PC-3 (cell line): ENCODE data around the gene PTPA.

Experiments
- EZH2phosphoT487 ChIP-seq: fragments of 300-600 bp; sonication (generic); IDR thresholded peaks from 2 replicates; pipeline ENCODE4 v1.6.1; 2018; ENCODE audit warnings: mild to moderate bottlenecking, antibody characterized with exemption, low read length, borderline replicate concordance
- TF ChIP-seq, protein P1 (sequence below): fragments of 300-600 bp; sonication (generic); conservative IDR thresholded peaks from 2 replicates; pipeline ENCODE4 v1.5.1; 2017; ENCODE audit warnings: antibody characterized with exemption, low read depth, mild to moderate bottlenecking, low read length

DNA sequence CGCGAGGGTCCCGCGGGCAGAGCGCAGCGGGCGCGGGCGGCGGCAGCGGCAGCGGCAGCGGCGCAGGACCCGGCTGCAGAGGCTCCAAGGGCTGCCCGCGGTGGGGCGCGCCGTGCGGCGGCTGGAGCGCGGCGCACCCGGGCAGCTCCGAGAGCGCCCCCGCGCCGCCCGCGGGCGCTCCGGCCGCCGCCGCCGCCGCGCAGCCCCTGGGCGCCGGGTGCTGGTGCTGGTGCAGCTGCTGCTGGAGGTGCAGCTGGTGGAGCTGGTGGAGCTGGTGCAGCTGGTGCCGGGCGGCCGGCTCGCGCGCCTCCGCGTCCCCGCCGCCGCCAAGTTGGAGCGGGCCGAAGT, 66.2 kb downstream of the PTPA start:
- TF ChIP-seq, protein P1, sequence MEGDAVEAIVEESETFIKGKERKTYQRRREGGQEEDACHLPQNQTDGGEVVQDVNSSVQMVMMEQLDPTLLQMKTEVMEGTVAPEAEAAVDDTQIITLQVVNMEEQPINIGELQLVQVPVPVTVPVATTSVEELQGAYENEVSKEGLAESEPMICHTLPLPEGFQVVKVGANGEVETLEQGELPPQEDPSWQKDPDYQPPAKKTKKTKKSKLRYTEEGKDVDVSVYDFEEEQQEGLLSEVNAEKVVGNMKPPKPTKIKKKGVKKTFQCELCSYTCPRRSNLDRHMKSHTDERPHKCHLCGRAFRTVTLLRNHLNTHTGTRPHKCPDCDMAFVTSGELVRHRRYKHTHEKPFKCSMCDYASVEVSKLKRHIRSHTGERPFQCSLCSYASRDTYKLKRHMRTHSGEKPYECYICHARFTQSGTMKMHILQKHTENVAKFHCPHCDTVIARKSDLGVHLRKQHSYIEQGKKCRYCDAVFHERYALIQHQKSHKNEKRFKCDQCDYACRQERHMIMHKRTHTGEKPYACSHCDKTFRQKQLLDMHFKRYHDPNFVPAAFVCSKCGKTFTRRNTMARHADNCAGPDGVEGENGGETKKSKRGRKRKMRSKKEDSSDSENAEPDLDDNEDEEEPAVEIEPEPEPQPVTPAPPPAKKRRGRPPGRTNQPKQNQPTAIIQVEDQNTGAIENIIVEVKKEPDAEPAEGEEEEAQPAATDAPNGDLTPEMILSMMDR = no peak
- no peak for TF ChIP-seq EZH2phosphoT487
